ENCODE results near the gene CENPX. TPM values are rescaled to one million over a fixed set of nuclear protein-coding genes. Genes with fewer than 3 reads are reported as not detected.

The CENPX gene
- total and polyA plus RNA-seq, 2 of the 13 experiments (the other 11 are each of a cell fraction or from before 2014, with no cell fraction given) = 92.7 to 170 TPM

GRCh38 chr17:82003411-82004381 lies 19.0 kb downstream of the CENPX start (continued):
- TF ChIP-seq HNRNPUL1 (IDR thresholded peaks at IDR 0.05; ENCODE audit: low read depth, low read length) (no peak), SNAI1 (CRISPR knock-in tag; IDR thresholded peaks at IDR 0.05; ENCODE audit: borderline replicate concordance) (0 out of 2 replicates have a peak, but pooled peaks have one; percentile 5), ZKSCAN1 (IDR thresholded peaks at IDR 0.05; ENCODE audit: low read length) (no peak), SIN3B (IDR thresholded peaks at IDR 0.05; ENCODE audit: low read length) (no peak), NFE2L2 (IDR thresholded peaks at IDR 0.05; ENCODE audit: low read length) (no peak), ZNF232 (CRISPR knock-in tag; IDR thresholded peaks at IDR 0.05; ENCODE audit: borderline replicate concordance) (no peak), ZNF17 (CRISPR knock-in tag; IDR thresholded peaks at IDR 0.05) (no peak), SNAPC4 (CRISPR knock-in tag; IDR thresholded peaks at IDR 0.05) (no peak), POGZ (CRISPR knock-in tag; IDR thresholded peaks at IDR 0.05) (peak; percentile 23; the same call in 1 of the 2 replicates), SMAD3 (CRISPR knock-in tag; IDR thresholded peaks at IDR 0.05) (peak; percentile 83), HES4 (CRISPR knock-in tag; IDR thresholded peaks at IDR 0.05; ENCODE audit: borderline replicate concordance) (0 out of 2 replicates have a peak, but pooled peaks have one; percentile 17), ZNF451 (CRISPR knock-in tag; IDR thresholded peaks at IDR 0.05) (0 out of 2 replicates have a peak, but pooled peaks have one; percentile 69), ISL2 (CRISPR knock-in tag; IDR thresholded peaks at IDR 0.05) (peak; percentile 56), ZNF121 (CRISPR knock-in tag; IDR thresholded peaks at IDR 0.05) (no peak), ZNF317 (CRISPR knock-in tag; IDR thresholded peaks at IDR 0.05) (no peak), MEIS2 (CRISPR knock-in tag; IDR thresholded peaks at IDR 0.05) (peak; percentile 54), ZSCAN9 (CRISPR knock-in tag; IDR thresholded peaks at IDR 0.05; ENCODE audit: borderline replicate concordance) (peak; percentile 91), XRCC5 (optimal IDR thresholded peaks at IDR 0.05; ENCODE audit: low read length) (no peak), ZNF781 (CRISPR knock-in tag; IDR thresholded peaks at IDR 0.05; ENCODE audit: borderline replicate concordance, not compliant biosample characterization) (peak; percentile 67), SCMH1 (CRISPR knock-in tag; IDR thresholded peaks at IDR 0.05; ENCODE audit: borderline replicate concordance) (no peak)
- TF ChIP-seq, protein P1, sequence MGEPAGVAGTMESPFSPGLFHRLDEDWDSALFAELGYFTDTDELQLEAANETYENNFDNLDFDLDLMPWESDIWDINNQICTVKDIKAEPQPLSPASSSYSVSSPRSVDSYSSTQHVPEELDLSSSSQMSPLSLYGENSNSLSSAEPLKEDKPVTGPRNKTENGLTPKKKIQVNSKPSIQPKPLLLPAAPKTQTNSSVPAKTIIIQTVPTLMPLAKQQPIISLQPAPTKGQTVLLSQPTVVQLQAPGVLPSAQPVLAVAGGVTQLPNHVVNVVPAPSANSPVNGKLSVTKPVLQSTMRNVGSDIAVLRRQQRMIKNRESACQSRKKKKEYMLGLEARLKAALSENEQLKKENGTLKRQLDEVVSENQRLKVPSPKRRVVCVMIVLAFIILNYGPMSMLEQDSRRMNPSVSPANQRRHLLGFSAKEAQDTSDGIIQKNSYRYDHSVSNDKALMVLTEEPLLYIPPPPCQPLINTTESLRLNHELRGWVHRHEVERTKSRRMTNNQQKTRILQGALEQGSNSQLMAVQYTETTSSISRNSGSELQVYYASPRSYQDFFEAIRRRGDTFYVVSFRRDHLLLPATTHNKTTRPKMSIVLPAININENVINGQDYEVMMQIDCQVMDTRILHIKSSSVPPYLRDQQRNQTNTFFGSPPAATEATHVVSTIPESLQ (CRISPR knock-in tag; conservative IDR thresholded peaks at IDR 0.05) = no peak
- TF ChIP-seq, protein P2, sequence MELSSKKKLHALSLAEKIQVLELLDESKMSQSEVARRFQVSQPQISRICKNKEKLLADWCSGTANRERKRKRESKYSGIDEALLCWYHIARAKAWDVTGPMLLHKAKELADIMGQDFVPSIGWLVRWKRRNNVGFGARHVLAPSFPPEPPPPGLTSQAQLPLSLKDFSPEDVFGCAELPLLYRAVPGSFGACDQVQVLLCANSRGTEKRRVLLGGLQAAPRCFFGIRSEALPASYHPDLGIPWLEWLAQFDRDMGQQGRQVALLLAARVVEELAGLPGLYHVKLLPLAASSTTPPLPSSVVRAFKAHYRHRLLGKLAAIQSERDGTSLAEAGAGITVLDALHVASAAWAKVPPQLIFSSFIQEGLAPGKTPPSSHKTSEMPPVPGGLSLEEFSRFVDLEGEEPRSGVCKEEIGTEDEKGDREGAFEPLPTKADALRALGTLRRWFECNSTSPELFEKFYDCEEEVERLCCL (CRISPR knock-in tag; IDR thresholded peaks at IDR 0.05; ENCODE audit: borderline replicate concordance) = no peak

Data from HepG2 (cell line).